Fibroblast of upper back skin (primary cell): ENCODE data around the gene TUBA1B.

ENCODE experiments used
- DNase-seq: peaks from one replicate; pipeline ENCODE4 v3.0.0-alpha.2; 2013

The TUBA1B gene

DNA sequence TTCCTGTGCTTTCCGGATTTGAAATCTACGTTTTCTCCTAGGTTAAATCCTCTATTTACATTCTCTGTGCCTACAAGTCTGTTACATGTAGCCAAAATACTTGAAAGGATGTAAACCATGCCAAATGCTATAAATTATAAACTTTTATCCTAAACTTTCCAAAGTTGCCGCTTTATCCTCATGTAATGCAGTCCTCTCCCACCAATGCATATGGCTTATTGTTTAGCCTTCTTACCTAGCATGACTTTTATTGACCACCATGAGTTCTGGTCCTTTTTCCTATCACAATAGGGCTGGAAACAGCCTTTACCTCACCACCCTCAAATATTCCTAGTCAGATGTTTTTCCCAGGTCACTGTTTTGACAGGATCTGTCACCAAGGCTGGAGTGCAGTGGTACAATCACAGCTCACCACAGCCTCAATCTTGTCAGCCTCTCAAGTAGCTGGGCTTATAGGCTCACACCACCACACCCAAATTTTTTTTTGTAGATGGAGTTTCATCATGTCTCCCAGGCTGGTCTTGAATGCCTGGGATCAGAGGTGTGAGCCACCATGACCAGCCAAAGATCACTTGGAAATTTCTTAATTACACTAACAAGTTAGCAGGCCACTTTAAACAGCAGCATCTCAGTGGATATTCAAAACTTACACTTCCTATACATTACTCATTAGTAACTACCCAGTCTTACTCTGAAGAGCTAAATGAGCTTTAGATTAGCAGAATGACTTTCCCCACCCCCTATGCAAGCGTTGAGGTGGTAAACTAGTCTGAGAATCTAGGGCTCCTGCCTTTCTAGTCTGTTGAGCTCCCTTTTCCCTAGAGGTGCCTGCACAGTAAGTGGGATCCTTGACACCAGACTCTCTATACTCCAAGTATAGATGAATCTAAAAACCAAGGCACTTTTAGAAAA, 4.1 kb downstream of the TUBA1B start:
- peak; percentile 15 for DNase-seq

DNA sequence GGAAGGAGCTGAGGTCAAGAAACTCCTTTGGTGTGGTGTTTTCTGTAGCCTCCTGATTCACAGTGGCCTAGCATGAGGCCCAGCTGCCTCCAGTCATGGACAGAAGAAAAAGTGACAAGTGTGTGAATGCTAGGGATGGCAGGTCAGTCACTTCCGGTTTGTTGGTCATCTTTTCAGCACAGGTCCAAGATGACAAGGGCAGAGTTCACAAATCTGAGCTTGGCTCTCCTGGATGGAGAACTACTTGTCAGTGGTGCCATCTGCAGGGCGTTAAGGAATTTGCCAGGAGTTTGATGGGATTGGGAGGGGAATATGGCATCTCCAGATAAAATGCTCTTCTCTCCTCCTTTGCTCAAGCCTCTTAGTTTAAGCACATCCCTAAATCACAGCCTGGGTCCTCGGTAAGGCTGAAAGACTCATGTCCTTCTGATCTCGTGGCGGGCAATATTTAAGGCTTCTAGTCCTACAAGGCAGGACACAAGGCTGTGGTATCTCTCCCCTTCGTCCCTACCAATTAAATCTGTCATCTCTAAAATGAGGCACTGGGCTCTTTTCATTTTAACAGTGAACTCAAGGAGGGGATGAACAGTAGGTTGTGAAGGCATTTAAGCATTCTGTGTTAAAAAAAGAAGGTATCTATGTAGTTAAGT, 10.0 kb downstream of the TUBA1B start:
- DNase-seq = peak; percentile 67

DNA sequence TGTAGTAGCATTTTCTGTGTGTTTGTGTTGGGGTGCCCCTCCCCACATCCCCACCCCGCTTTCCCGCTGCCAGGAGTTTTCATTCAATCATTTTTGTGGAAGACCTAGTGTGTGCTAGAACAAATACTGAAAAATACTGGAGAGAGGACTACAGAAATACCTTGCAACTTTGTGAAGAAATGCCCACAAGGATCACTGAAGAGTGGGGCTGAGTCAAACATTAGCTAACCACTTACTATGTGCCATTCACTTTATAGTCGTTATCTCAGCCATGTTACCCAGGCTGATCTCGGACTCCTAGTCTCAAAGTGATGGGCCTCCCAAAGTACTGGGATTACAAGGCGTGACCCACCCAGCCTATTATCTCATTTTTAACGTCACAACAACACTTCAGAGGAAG, 20.0 kb downstream of the TUBA1B start:
- DNase-seq = no peak

DNA sequence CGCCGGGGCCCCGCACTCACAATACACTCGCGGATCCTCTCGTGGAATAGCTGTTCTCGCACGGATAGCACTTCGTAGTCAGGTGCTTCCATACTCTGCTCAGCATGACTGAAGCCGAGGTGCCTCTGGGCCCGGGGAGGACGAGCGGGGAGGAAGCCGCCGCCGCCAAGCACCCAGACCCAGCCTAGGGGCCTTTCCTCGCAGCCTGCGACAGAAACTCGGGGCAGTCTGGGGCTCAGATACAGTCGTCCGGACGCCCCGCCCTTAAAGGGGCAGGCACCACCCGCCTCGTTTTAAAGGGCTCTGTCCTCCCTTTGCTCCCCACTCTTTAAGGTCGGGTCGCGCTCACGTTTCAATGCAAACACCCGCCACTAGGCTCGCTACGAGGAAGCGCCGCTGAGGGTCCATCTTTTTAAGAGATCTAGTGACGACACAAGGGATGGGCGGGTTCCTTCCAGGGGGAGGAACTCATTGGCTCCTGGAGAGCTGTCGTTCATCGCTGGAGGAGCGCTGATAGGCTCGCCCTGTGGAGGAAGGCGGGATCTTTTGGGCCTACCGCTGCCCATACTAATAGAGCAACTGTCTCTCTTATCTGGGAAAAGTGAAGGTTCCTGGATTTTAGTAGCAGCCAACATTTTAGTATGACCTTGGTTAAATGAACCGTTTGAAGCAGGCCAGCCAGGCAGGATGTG, 20.6 kb downstream of the TUBA1B start, which contains the start of gene LMBR1L:
Gene LMBR1L, minus strand, starts transcription at position 384 of the 692 bp plus-strand sequence. Its CDS starts 292 bp downstream, at position 92.
- peak; percentile 99 for DNase-seq

DNA sequence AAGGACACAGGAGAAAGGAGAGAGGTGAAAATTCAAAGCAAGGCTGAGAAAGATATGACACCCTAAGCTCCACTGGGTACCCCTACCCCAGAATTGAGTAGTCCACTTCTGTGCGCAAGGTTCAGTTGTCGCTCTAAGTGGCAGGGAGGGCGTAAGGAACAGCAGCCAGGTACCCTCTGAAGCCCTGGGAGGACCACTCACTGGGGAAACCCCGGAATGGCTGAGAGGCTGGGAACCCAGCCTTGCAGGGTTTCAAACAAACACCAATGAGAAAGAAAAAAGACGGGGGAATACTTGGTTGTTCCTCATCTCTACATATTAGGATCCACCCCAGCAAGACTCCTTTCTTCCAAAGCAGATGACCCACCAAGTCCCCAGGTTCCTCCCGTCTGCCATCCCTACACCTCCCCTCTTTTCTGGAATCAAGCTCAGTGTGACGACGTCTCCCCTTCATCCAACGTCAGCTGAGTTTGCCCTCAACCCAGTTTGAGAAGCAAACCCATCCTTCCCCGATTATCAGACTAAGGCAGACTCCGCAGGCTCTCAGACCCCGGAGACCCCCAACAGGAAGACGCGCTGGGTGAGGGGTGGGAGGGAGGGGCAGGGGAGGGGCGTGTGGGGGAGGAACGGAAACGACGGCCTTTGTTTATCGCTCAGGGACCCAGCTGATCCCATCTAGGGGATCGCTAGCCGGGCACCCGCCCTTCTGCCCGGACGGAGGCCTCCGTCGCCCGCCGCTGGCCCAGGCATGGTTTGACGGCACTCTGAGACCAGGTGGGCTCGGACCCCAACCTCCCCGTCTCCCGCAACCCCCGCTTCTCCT, 21.3 kb downstream of the TUBA1B start:
- no peak for DNase-seq

DNA sequence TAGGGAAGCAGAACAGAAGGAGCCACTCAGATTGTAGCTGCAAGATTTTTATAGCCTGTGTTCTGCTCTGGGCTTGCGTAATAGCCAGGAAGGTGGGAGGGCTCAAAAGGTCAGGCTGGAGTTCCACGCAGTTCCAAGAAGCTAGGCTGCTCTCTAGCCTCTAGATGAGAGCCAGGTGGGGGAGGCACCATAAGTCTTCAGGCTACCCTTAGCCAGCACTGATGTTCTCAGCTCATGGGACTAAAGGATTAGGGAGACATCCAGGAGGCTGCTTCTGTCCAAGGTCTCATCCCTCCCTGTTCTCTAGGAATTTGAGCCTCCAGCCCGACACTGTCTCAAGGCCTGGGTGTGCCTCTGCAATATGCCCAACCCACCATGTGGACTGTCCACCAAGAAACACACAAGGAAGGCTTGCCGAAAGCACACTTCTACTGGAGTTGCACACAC, 22.2 kb downstream of the TUBA1B start:
- no peak for DNase-seq

DNA sequence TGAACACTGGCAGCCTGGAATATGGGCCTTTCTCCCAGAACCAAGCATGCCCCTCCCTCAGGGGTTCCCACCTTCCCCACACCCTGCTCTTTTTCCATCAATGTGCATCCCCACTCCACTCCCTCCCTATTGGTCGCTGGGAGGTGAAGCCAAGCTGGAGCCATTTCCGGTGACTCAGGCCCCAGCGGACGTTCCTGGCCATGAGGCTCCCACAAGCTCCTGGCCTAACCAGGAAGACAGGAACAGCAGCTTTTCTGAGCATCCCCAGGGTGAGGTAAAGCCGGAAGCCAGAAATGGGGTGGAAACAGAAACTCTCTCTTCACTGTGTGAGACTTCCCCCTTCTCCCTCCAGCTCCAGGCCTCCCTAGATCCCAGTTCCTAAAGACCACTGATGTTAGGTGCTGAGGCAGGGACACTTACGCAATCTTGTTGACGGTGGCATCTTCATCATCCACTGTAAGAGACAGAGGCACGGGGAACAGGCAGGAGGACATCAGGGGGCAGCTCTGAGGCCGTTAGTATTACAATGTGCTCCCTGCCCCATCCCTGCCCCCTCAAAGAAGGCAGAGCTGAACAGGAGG, 25.6 kb downstream of the TUBA1B start:
- peak; percentile 42 for DNase-seq

DNA sequence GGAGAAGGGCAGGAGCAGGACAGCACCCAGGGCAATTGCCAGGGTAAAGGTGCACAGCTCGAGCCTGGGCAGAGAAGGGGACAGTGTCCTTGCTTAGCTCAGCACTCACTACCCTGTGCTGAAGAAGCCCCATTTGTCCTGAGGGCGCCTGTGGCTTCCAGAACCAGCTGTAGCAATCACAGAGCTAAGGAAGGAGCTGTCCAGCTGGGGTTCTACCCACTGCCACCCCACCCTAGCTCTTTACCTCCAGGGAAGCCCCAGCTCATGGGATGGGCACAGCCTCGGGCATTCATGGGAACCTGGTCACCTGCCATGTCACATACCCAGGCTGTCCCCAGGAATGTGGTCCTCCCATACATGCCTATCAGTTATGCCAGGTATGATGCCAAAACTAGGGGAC, 26.4 kb downstream of the TUBA1B start:
- no peak for DNase-seq

DNA sequence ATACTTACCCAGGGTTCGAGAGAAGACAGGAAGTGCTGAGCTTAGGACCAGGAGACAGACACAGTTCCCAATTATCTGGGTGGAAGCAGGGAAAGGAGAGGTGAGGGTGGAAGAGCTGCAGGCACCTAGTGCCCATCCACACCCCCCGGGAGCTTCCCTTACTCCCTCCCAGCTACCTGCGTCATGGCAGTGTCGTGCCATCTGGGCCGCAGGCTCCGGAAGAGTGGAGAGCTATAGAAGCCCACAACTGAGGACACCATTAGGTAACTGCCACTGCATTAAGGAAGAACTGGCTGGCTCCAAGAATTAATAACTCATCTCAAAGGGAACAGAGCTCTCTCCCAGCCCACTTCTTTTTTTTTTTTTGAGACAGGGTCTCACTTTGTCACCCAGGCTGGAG, 30.8 kb downstream of the TUBA1B start:
- no peak for DNase-seq

DNA sequence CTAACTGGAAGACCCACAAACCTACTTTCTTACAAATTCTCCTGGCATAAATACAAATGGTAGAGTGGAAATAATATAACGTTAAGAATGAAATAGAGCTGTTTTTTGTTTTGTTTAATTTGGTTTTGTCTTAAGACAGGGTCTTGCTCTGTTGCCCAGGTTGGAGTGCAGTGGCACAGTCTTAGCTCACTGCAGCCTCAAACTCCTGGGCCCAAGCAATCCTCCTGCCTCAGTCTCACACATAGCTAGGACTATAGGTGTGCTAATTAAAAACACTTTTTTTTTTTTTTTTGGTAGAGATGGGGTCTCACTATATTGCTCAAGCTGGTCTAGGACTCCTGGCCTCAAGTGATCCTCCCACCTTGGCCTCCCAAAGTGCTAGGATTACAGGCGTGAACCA, 32.5 kb downstream of the TUBA1B start:
- DNase-seq = no peak

DNA sequence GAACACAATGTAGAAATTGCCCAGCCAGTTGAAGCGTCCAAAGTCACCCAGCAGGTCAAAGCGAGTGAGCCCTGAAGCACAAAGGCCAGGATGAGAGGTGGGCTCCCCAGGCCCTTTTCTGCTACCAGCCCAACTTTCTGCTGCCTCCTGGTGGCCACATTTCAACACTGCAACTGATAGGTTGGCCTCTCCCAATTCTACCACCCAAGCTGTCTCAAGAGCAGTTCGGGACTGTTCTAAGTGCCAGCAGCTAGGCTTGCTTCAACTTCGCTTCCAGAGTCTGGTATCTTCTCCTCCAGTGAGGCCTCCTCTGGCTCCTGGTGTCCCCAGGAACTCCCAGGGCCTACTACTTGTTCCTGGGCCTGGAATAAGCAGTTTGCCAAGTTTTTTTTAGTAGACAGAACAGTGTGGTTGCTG, 33.2 kb downstream of the TUBA1B start:
- peak; percentile 25 for DNase-seq

DNA sequence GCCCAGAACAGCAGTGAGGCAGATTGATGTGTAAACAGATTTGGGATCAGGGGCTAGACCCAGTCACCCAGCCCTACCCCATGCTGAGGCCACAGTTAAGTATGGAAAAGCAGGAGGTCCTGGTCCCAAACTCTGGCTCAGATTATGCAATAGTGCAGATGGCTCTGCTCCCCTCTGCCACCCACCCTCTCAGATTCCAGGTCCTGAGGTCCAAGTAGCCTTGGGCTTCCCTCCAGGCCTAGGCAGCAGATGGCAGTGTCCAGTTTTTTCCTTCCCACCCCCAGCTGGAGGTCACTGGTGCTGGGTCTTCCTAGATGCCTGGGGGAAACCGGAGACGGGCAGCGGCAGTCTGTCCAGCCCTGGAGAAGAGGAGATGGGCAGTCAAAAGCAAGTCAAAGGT, 33.8 kb downstream of the TUBA1B start:
- no peak for DNase-seq

DNA sequence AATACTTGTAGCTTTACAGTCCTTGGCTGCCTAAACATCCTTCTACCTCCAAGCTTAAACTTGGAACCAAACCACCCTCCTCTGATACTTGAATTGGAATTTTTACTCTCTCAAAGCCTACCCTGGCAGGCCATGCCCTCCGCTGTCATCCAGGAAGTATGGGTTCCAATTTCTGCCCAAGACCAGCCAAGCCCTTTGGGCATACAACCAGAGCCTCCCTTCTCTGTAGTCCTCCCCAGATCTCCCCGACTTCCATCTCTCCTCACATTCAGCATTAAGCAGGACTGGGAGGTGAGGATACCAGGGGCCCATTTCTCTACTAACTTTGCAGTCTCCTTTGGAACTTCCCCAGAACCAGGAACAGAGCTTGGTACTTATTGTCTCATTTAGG, 36.2 kb downstream of the TUBA1B start:
- DNase-seq = no peak

DNA sequence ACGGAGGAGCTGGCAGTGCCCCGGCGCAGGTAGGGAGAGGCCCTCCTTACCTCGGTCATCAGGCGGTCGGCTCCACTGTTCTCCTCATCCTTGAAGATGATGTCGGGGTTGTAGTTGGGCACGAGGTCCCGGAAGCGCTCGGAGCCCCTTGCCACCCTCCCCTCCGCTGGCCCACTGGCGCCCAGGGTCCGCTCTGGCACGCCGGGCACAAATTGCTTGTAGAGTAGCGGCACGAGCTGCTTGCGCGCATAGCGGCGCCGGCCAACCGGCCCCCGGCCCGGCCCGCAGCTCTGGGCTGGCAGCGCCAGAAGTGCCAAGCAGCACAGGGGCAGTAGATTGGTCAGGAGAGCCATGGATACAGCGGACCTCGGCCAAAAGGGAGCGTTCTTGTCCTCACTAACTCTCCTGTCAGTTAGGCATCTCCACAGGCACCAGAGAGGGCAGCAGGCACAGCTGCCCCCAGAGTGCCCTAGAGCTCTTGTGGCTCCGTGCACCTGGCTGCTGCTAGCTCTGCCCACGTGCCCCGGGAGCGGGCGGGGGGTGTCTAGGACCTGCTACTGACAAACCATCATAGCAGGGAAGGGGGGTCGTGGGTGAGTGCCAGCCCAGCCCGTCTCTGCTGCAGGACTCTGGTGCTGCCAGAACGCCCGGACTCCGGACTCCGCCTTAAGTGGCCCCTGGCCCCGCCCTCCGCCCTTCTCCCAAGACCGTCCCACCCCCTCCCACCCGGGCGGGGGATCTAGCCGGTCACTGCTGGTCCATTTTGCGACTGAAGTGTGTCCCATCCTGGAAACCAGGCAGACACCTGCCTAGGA, 36.8 kb downstream of the TUBA1B start, which contains the start of gene DHH:
Gene DHH, minus strand, starts transcription at position 642 of the 815 bp plus-strand sequence. Its CDS starts 289 bp downstream, at position 353.
- no peak for DNase-seq

DNA sequence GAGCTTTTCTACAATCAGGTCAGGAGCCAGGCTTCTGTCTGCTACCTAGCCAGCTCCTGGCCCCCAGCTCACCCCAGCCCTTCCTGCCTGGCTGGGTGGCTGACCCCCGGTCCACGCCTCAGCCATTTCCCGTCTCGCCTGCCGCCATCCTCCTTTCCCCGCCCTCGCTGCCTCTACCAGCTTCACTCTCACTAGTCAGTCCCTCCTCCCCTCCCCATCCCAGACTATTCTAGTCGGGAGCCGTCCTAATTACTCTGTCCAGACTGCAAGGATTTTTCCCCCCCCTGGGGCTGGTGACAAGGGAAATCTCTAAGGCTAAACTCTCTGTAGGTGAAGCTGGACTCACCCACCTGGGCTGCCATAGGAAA, 37.4 kb downstream of the TUBA1B start:
- DNase-seq = no peak

DNA sequence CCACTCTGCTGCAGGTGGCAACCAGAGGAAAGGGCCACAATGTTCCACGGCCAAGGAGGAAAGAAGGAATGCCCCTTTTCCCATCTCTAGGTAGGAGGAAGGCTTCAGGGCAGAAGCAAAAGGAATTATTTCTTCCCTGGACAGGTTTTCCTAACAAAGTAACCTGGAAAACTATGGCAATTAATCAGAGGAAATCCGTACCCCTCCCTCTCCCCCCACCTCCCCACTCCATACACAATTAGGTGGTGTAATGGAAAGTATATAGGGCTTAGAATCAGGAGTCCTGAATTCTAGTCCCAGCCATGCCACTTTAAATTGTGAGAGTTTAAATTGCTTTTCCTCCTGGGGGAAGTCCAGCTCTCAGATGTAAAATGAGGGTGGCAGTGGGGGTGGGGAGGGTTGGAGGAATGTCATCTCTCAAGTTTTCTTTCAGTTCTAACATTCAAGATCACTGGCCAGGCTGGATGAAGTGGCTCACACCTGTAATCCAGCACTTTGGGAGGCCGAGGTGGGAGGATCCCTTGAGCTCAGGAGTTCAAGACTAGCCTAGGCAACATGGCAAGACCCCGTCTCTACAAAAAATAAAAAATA, 38.3 kb downstream of the TUBA1B start:
- DNase-seq = no peak

DNA sequence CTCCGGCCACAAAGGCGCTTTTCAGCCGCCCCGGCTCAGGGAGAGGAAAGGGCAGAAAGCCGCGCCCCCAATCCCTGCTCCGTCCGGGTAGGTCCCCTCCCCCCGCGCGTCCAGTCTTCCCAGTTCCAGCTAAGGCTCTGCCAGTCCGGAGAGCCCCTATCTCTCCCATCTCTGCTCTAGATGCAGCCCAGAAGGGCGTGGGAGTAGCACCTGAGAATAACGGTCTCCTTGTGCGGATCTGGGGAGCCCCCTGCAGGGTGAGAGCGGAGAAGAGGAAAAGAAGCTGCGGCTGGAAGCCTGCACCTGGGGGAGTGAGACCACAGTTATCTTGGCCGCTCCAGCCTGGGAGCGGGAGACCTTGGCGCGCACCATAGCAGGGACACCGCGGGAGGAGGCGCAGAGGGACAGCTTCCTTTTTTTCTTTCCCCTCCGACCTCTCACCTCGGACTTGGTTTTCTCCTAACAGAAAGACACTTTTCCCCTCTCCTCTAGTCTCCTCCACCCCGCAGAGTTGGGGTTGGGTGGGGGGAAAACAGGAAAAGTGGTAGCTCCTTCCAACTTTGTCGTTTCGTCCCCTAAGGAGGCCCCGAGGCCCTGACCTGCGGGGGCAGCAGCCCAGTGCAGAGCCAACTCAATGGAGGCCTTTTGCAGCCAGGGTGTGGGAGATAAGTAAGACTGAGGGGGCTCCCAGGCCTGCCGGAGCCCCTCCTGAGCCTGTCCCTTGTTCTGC, 38.9 kb downstream of the TUBA1B start:
- DNase-seq = peak; percentile 19

DNA sequence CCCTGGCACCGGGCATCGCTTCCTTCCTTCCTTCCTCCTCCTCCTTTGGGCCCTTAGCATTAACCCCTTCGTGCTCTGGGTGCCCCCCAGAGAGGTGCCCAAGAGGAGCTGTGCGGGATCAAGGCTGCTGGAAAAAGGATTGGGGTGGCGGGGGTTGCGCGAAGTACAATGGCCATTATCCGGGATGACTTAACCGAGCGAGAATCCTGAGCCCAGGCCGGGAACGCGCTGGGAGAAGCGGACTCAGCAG, 39.4 kb downstream of the TUBA1B start:
- no peak for DNase-seq

DNA sequence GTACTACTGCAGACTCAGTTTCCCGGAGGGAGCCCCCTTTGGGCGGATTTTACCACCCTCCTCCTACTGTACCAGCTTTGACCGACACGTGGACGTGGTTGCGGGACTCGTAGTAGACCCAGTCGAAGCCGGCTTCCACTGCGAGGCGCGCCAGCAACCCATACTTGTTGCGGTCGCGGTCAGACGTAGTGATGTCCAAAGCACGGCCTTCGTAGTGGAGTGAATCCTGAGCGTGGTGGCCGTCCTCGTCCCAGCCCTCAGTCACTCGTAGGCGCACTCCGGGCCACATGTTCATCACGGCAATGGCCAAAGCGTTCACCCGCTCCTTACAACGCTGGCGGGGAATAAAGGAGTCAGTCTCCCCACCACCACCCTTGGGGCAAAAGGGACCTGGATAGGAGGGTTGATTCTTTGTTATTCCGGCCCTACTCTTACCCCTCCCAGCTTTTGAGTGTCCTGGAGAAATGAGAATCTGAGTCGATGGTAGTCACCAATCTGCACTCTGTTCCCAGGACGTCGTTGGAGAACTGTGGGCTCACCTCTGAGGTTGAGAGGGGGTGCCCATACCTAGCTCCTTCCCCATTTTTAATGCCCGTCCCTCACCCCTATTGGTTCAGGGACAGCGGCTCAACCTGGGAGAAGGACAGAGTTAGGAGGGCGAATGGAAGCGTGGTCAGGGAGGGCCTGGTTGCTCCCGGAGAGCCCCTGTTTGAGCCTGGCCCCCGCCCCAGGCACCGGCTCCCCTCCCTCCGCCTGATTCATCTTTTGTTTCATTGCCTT, 39.9 kb downstream of the TUBA1B start:
- no peak for DNase-seq
